ENCODE measurements around the gene TSPEAR.
"Not testable (repeated sequence)": the region's sequence is repeated elsewhere in the genome, so short reads cannot be mapped to it uniquely, and the experiment has no call there.

TSPEAR gene

DNA sequence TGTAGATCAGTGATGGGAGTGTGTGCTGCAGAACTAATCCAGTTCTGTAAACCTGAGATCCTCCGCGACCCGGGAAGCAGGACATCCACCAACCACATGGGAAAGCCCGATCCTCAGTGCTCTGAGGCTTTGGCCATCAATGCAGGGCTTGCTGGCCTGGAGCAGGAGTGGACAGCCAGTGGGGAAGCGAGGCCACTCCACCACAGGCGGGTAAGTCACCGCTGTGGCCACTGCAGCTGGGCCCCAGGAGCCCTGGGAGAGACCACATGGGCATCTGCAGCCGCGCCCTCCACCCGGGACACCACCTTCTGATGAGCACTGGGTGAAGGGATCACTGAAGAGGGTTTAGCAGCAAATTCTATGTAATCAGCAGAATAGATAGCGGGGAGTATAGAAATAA lies 30.2 kb downstream of the TSPEAR start:
- no peak for DNase-seq

DNA sequence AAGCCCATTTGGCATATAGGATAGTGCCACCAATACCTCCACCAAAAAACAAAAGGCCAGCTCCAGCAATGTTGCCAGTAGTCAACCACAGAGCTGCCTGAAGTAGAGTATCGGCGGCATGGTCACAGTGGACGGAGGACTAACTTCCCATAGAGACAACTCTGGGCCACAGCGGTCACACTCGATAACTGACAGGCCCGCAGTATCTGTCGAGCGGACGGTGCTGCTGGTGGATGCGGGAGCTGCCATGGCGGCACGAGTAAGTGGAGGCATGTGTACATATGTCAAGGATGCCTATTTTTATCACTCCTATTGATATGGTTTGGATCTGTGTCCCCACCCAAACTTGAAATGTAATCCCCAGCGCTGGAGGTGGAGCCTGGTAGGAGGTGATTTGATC lies 33.5 kb downstream of the TSPEAR start:
- DNase-seq = no peak

DNA sequence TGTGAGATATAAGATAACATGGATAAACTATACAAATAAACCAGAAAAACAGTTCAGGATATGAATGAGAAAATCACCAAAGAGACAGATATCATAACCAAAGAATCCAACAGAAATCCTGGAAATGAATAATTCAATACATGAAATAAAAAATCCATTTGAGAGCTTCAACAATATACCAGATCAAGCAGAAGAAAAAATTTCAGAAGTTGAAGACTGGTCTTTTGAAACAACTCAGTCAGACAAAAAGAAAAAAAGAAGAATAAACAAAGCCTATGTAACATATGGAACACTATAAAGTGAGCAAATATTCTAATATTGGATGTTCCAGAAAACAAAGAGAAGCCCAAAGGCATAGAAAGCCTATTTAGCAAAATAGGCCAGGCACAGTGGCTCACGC lies 39.5 kb downstream of the TSPEAR start:
- no peak for DNase-seq

DNA sequence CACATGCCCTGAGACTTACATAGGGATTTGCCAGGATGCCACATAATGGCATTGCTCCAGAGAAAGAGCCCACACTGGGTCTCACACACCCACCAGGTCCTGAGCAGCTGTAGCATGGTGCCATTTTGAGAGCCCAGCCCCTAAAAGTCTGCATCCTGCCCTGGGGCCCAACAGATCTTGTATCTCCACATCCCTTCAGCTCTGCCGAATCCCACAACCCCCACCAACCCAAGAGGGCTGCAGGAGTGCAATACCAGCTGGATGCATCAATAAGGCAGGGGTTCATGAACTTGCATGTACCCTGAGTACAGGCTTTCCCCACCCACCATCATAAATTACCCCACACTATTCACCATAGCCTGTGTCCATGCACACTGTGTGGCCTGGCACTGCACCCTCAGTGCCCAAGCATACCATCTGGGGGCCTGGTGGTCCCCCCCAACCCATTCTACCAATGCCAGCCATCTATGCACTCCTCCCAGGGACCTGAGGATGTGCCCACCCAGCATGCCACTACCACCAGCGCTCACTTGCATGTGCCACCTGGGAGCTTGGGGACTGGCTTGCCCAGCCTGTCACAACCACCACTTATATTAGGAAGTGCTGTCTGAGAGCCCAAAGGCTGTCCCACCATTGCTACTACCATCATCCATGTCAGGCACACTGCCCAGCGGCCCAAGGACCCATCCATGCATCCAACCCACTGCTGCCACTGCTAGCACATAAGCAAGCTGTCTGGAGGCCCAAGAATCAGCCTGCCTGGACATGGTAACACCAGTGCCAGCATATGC lies 40.5 kb downstream of the TSPEAR start:
- no peak for DNase-seq

DNA sequence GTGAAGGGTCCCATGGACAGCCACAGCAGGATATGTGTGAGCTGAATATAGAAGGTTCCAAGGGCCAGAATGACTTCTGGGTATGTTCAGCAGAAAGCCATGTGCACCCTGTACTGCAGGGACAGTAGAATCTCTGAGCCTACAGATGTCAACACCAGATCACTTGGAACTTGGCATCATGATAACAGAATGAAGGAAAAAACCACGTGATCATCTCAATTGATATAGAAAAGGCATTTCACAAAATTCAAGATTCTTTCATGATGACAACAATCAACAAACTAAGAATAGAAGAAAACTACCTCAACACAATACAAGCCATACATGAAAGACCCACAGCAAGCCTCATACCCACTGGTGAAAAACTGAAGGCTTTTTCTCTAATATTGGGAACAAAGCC lies 43.8 kb downstream of the TSPEAR start:
- DNase-seq = no peak

DNA sequence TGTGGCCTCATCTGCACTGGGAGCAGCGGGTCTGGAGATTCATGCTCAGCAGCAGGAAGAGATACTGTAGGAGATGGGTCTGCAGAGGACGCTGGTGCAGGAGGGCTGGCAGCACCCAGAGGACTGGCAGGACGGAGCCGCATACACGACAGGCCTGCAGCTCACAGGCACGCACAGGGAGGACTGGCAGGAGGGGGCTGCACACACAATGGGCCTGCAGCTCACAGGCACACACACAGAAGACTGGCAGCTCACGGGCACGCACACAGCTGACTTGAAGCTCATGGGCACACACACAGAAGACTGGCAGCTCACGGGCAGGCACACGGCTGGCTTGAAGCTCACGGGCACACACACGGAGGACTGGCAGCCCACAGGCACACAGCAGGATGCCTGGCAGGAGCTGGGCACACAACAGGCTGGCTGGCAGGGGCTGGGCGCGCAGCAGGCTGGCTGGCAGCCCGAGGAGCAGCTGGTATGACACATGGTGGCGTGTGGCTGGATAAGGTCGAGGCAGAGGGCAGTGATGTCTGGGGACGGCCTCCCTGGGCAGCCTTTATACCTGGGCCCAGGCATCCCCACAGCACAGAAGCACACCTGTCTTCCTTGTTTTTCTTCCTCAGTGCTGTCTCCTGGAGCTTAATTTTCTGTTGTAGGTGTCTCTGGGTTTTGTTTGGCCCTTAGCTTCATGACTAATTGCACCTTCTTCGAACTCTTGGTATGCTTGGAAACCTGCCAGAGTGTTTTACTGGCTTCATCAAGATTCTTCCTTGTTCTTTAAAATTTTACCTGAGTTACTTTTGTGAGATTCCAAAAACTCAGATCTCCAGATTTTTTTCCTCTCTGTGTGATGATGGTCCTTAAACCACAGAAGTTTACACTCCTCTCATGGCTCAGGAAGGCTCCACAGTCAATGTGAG lies 44.7 kb downstream of the TSPEAR start, which contains the start of gene KRTAP12-2:
Gene KRTAP12-2, minus strand, starts transcription at position 527 of the 920 bp plus-strand sequence. Its CDS starts 41 bp downstream, at position 486.
- no peak for DNase-seq

DNA sequence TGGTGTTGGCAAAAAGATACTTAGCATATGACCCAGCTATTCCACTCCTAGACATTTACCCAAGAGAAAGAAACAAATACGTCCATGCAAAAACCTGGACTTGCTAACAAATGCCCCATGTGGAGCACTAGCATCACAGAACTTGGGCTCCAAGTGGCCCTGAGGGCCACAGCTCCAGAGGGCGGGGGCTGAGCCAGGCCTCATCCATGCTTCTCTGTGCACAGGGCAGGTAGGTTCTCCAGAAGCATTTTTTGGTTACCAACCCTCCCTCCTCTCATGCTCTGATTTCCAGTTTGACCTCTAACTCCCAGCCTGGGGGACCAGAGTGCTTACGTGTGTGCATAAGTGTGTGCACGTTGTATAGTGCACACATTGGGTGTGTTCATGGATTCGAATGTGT lies 46.7 kb downstream of the TSPEAR start:
- no peak for DNase-seq

DNA sequence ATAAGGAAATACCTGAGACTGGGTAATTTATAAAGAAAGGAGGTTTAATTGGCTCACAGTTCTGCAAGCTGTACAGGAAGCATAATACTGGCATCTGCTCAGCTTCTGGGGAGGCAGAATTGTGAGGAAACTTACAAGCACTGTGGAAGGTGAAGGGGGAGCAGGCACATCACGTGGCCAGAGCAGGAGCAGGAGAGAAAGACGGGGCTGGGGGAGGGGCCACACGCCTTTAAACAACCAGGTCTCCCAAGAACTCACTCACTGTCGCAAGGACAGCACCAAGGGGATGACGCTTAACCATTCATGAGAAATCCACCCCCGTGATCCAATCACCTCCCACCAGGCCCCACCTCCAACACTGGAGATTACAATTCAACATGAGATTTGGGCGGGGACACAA lies 49.8 kb downstream of the TSPEAR start:
- DNase-seq = not testable (repeated sequence)

DNA sequence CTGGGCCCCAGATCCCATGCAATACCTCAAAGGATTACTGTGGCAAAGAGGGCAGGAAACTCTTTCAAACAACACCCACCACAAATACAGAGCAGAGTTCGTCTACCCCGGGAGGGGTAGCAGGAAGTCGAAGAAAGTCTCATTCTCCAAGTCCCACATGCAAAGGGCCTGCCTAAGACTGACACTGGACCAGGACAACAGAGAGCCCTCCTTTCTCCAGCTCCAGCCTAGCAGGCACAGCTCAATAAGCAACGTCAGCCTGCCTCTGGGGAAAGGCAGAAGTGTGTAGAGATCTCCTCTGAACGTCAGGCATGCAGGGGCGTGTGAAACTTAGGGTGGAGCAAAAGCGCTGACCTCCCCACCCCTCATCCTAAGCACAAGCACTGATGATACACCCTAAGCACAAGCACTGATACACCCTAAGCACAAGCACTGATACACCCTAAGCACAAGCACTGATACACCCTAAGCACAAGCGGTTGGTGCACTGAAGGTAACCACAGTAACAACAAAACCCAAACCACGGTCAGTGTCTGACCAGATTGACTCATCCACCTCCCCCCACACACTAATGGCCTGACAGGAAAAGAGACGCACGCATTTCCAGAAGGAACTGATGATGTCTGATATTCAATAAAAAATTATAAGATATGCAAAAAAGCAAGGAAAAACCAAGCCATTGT lies 52.3 kb downstream of the TSPEAR start:
- no peak for DNase-seq

DNA sequence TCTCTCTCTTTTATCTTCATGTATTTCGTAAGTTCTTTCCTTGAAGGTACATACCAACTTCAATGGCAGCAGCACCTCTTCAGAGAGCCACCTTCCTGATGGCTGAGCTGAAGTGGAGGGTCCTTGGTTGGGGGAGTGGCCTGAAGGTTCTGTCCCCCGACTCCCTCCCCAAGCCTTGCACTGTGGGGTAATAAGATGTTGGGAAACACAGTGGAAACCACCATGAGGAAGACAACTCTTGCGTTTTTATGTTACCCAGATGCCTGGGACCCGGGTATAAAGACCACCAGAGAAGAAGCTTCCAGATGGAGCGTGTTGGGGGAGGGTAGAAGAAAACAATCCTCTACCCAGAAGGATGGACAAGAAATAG lies 52.8 kb downstream of the TSPEAR start:
- no peak for DNase-seq

DNA sequence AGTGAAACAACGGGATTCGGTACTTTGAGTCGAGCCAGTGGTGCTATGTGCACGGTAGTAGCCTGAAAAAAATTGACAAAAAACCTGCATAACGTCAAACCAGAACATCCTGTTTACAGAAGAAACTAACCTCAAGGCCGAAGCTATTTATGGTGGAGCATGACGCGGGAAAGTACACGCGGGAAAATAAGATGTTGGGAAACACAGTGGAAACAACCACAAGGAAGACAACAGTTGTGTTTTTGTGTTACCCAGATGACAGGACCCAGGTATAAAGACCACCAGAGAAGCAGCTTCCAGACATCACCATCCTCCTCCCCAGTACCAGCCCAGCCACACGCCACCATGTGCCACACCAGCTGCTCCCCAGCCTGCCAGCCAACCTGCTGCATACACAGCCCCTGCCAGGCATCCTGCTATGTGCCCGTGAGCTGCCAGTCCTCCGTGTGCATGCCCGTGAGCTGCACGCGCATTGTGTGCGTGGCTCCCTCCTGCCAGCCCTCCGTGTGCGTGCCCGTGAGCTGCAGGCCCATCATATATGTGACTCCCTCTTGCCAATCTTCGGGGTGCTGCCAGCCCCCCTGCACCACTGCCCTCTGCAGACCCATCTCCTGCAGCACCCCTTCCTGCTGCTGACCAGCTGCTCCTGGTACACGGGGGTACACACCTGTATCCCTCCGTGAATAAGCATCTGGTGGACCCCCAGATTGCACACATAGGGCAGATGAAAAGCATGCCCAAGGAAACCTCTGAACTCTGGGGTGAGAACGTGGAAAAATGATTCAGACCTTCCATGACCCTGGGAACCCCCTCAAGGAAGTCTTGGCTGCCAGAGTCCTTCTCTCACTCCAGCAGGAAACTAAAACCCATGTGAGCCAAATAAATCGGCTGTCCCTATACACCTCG lies 53.5 kb downstream of the TSPEAR start, which contains the start of gene KRTAP12-3:
Gene KRTAP12-3, plus strand, starts transcription at position 298 of the 906 bp plus-strand sequence. Its CDS starts 48 bp downstream, at position 346.
- DNase-seq = no peak

DNA sequence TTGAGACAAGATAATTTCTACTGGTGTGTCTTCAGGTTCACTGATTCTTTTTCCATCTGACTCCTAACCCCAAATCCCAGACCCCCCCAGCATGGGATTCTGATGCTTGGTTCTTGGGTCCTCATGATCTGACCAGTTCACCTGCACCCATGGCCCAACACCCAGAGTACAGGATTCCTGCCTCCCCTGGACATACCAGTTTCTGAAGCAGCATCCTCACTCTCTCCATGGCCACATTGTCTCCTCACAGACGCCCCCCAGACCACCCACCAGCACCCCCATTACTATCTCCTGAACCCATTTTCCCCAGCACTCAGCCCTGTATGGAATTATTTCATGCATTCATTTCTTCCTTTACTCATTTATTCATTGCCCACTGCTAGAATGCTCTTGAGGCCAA lies 54.5 kb downstream of the TSPEAR start:
- DNase-seq = no peak

DNA sequence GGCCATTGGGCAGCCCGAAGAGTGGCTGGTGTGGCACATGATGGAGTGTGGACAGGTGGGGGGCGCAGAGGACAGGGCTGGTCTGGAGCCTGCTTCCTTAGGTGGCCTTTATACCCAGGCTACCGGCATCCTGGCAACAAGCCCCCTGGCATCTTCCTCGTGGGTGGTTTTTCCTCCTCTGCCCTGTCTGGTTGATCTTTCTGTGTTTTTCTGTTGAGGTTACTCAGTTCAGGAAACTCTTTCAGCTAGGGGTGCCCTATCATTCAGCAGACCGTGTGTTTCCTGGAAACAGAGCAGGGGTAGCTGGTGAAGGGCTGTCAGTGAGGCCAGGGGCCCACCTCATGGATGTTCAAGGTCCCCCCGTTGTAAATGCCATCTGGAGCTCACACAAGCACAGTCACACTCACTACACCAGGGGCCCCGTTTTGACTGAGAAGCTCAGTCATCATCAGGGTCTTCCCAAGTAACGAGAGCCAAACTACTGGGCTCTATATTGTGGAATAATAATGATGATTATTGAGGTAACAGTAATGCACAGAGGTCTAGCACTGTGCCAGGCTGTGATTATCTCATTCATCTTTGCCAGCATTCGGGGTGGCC lies 56.7 kb downstream of the TSPEAR start, which contains the start of gene KRTAP12-4:
Gene KRTAP12-4, minus strand, starts transcription at position 84 of the 600 bp plus-strand sequence. Its CDS starts 45 bp downstream, at position 39.
- no peak for DNase-seq

DNA sequence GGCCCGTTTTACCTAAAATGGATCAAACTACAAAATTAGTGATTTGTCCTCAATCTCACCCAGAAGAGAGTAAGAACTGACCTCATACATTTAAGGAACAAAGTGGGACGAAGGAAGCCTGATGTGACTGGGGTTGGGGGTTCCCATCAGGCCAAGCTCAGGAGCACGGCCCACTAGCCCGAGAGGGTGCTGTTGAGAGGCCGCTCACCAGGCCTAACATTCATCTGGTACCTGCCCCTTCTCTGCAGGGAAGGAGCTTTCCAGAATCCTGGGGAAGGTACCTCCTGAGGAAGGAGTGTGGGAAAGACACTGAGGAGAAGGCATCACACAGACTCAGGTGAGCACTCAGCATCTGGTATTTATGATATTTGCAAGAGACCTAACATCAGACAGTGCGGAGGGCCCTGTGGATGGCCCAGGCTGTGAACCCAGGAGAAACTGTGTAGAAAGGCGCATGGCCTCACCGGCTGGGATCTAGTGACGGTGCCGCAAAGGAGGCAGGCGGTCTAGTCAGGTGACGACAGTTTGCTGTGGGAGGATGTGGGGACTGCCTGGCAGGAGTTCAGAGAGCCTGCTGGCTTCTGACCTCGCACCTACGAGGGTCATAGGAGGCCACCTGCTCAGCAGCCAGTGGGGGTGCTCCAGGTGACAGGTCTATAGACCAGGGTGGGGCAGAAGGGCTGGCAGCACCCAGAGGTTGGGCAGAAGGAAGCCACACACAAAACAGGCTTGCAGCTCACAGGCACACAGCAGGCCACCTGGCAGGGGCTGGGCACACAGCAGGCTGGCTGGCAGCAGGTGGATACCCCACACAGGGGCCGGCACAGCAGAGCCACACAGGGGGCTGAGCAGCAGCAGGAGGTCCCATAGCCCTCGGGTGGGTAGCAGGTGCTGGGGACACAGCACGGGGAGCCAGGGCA lies 57.5 kb downstream of the TSPEAR start:
- no peak for DNase-seq

DNA sequence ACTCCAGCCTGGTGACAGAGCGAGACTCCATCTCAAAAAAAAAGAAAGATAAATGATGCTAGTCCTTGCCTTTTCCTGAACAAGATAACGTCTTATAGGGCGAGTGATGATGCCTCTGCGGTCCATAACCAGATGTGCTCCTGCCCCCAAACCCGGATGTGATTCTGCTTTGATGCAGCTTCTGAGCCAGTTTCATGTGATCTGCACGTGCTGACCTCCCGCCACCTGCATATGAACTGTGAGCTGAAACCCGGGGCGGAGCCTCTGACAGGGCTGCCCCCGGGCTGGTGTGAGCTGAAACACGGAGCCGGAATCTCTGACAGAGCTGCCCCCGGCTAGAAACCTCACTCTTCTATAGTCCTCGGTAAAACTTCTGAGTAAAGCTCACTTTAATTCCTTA lies 58.2 kb downstream of the TSPEAR start:
- DNase-seq = no peak

DNA sequence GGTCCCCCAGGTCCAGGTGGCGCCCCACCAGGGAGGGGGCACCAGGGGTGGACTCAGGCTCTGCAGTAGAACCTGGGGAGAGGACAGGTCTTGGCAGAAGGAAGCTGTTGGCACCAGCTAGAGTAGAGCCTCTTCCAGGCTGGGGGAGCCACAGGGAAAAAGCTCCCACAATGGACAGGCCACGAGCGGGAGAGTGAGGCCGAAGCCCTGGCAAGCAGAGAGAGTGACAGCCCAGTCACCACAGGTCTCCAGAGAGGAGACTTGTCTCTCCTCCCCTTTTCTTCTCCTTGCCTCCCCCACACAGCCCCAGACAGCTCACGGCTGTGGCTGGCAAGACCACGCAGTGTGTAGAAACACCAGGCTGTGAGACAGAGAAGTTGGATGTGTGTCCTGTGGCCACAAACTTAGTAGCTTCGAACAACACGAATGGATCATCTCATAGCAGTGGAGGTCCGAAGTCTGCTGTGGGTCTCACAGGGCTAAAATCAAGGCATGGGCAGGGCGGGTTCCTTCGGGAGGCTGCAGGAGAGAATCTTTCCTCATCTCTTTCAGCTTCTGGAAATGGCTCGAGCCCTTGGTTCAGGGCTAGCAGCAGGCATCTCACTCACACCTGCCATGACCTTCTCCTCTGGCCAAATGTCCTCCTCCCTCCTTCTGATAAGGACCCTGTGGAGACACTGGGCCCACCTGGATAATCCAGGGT lies 60.2 kb downstream of the TSPEAR start:
- DNase-seq = no peak

DNA sequence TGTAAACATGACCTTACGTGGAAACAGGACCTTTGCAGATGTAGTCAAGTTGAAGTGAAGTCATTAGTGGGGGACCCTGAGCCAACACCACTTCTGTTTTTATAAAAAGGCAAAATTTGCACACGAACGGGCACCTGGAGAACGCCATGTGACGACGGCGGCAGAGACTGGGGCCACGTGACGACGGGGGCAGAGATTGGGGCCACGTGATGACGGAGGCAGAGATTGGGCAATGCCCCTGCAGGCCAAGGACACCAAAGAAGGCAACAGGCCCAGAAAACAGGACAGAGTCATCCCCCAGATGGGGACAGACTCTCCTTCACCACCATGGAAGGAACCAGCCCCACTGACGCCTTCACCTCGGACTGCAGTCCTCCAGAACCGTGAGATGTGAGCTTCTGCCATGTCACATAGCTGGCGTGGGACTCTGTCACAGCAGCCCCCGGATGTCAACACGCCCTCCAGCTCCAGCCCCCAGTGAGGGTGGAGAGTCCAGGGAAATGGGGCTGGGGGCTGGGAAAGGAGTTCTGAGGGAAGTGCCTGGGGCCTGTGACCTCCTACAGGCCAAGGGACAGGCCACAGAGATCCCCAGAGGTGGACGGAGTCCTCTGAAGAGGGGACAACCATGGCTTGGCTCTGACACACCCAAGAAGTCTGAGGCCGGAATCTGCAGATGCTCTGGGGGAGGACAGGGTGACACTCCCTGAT lies 61.0 kb downstream of the TSPEAR start:
- no peak for DNase-seq

DNA sequence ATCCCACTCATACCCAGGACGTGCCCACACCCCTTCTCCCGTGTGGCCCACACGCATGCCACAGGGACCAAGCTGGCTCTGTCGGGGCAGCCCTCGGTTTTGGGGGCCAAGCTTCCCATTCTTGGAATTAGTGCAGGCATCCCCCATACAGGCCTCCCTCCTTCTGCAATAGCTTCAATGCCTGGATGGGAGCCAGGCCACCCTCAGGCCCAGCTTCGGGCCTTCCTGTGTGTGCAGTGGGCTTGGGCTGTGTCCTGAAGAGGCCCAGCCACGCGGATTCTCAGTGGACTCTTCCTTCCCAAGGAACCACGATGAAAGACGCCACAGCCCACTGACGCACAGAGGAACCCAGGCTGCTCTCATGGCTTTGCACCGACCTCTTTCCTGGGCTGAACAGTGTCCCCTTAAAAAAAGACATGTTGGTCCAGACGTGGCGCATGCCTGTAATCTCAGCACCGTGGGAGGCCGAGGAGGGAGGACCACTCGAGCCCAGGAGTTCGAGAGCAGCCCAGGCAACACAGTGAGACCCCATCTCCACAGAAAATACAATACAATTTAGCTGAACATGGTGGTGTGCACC lies 61.8 kb downstream of the TSPEAR start:
- DNase-seq = no peak

Measured in GOT3 (cell line).